ENCODE measurements around the gene IQGAP3. TPM values are rescaled to one million over a fixed set of nuclear protein-coding genes. Genes with fewer than 3 reads are reported as not detected.

Gene IQGAP3
- total RNA-seq, 2 experiments from 2014 or later = not detected

DNA sequence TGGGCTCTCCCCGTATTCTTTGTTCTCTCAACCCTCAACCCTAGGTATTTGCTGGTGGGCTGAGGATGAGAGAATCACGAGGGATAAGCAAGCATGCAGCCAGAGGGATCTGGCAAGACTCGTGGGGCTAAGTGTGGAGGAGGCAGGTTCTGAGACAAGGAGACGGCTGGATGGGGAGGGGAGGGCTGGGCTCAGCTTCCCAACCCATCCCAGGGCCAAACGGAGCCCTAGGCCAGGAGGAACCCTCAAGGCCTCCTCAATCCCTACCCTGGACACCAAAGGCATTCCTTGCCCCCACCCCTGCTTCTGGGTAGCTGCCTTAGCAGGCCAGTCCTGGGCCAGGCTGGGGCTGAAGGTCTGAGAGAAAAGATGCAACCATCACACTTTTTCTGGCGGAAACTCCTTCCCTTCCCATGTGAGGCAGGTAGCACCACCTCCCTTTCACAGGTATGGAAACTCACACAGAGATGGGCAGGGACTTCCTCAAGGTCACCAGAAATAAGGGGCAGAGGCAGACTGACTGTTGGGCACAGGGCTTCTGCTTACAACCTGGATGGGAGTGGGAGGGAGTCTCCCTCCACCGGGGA is 78.0 kb downstream of the IQGAP3 start:
- peak in 1 of 14 experiments; percentile 8 for DNase-seq
- peak overlapping the region in 1 of 2 donors; percentile 36 for H3K27ac ChIP-seq (ENCODE audit: low read depth in 1 of 2, low read length in 2 of 2)

GRCh38 chr1:156493742-156494141 is 78.6 kb downstream of the IQGAP3 start:
- Mint-ChIP-seq H3K27me3 (no peaks in the 10 kb centered on the region), H3K27ac (peak overlapping the region; percentile 90), H3K36me3 (ENCODE audit: low read depth) (peaks cover 50% of the 10 kb centered on the region), H3K4me1 (ENCODE audit: low read depth) (peaks cover 100% of the 10 kb centered on the region), H3K4me3 (peak overlapping the region; percentile 43), H3K9me3 (no peaks in the 10 kb centered on the region)
- Histone ChIP-seq H3K36me3 (ENCODE audit: insufficient read depth, low read length) (peaks cover 31% of the 10 kb centered on the region), H3K9me3 (ENCODE audit: control insufficient read depth in 1 of 2, insufficient read depth in 1 of 2, low read length in 2 of 2) (no peaks in the 10 kb centered on the region), H3K4me1 (ENCODE audit: insufficient read depth, low read length) (peaks cover 100% of the 10 kb centered on the region), H3K27me3 (ENCODE audit: control insufficient read depth in 1 of 2, insufficient read depth in 2 of 2, low read length in 2 of 2) (no peaks in the 10 kb centered on the region), H3K27ac (ENCODE audit: low read depth in 1 of 2, low read length in 2 of 2) (peak overlapping the region in 1 of 2 donors; percentile 36), H3K4me3 (ENCODE audit: low read length) (no peak overlapping the region)
- intact Hi-C loops (cut with DNase I, micrococcal nuclease) = no loop called here
- ATAC-seq (ENCODE audit: poor library complexity) (no peak), DNase-seq (peak in 1 of 14 experiments; percentile 12)
- ChIA-PET CTCF (no interaction called here), POLR2A (interaction anchor here (1.4 to 5.8 kb wide), 3 partner anchors 8 to 13 kb away, joined by 5 to 75 read pairs (median 36); partner anchors contain the start of gene MEF2D)
- TF ChIP-seq, protein P1, sequence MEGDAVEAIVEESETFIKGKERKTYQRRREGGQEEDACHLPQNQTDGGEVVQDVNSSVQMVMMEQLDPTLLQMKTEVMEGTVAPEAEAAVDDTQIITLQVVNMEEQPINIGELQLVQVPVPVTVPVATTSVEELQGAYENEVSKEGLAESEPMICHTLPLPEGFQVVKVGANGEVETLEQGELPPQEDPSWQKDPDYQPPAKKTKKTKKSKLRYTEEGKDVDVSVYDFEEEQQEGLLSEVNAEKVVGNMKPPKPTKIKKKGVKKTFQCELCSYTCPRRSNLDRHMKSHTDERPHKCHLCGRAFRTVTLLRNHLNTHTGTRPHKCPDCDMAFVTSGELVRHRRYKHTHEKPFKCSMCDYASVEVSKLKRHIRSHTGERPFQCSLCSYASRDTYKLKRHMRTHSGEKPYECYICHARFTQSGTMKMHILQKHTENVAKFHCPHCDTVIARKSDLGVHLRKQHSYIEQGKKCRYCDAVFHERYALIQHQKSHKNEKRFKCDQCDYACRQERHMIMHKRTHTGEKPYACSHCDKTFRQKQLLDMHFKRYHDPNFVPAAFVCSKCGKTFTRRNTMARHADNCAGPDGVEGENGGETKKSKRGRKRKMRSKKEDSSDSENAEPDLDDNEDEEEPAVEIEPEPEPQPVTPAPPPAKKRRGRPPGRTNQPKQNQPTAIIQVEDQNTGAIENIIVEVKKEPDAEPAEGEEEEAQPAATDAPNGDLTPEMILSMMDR (IDR thresholded peaks at IDR 0.05) = no peak

More for the DNA sequence above, 78.0 kb downstream of the IQGAP3 start:
- peak overlapping the region; percentile 90 for H3K27ac Mint-ChIP-seq
- no peak for ATAC-seq (ENCODE audit: poor library complexity)
- Histone ChIP-seq H3K36me3 (ENCODE audit: insufficient read depth, low read length) (peaks cover 31% of the 10 kb centered on the region), H3K27me3 (ENCODE audit: control insufficient read depth in 1 of 2, insufficient read depth in 2 of 2, low read length in 2 of 2) (no peaks in the 10 kb centered on the region), H3K4me1 (ENCODE audit: insufficient read depth, low read length) (peaks cover 100% of the 10 kb centered on the region), H3K9me3 (ENCODE audit: control insufficient read depth in 1 of 2, insufficient read depth in 1 of 2, low read length in 2 of 2) (no peaks in the 10 kb centered on the region), H3K4me3 (ENCODE audit: low read length) (no peak overlapping the region)
- intact Hi-C loops (cut with DNase I, micrococcal nuclease) = no loop called here
- TF ChIP-seq, protein P1 (IDR thresholded peaks at IDR 0.05) = no peak
- H3K9me3 Mint-ChIP-seq = no peaks in the 10 kb centered on the region
- peak overlapping the region; percentile 78 for H3K4me3 Mint-ChIP-seq
- no peaks in the 10 kb centered on the region for H3K27me3 Mint-ChIP-seq
- H3K4me1 Mint-ChIP-seq (ENCODE audit: low read depth) = peaks cover 100% of the 10 kb centered on the region
- peaks cover 50% of the 10 kb centered on the region for H3K36me3 Mint-ChIP-seq (ENCODE audit: low read depth)
- POLR2A ChIA-PET = interaction anchor here (1.2 to 1.4 kb wide), 2 partner anchors 10 to 14 kb away, joined by 4 to 5 read pairs; no protein-coding TSS in a partner anchor
- CTCF ChIA-PET = no interaction called here

GRCh38 chr1:156493154-156493631 is 79.2 kb downstream of the IQGAP3 start:
- peaks cover 31% of the 10 kb centered on the region for H3K36me3 ChIP-seq (ENCODE audit: insufficient read depth, low read length)
- Mint-ChIP-seq H3K36me3 (ENCODE audit: low read depth) (peaks cover 51% of the 10 kb centered on the region), H3K27me3 (no peaks in the 10 kb centered on the region), H3K4me1 (ENCODE audit: low read depth) (peaks cover 100% of the 10 kb centered on the region), H3K27ac (peak overlapping the region; percentile 90), H3K4me3 (peak overlapping the region; percentile 82), H3K9me3 (no peaks in the 10 kb centered on the region)
- no peaks in the 10 kb centered on the region for H3K27me3 ChIP-seq (ENCODE audit: control insufficient read depth in 1 of 2, insufficient read depth in 2 of 2, low read length in 2 of 2)
- H3K9me3 ChIP-seq (ENCODE audit: control insufficient read depth in 1 of 2, insufficient read depth in 1 of 2, low read length in 2 of 2) = no peaks in the 10 kb centered on the region
- peak in 1 of 14 experiments; percentile 11 for DNase-seq
- TF ChIP-seq, protein P1 (IDR thresholded peaks at IDR 0.05) = no peak
- no peak for ATAC-seq (ENCODE audit: poor library complexity)
- ChIA-PET POLR2A (interaction anchor here (1.4 to 5.8 kb wide), 3 partner anchors 8 to 12 kb away, joined by 5 to 75 read pairs (median 36); partner anchors contain the start of gene MEF2D), CTCF (interaction anchor here (4.3 kb wide), 1 partner anchor 8 kb away, joined by 17 read pairs; the partner anchor contains the start of gene MEF2D)
- H3K4me1 ChIP-seq (ENCODE audit: insufficient read depth, low read length) = peaks cover 100% of the 10 kb centered on the region
- intact Hi-C loops (cut with DNase I, micrococcal nuclease) = no loop called here
- H3K27ac ChIP-seq (ENCODE audit: low read depth in 1 of 2, low read length in 2 of 2) = peak overlapping the region in 1 of 2 donors; percentile 28
- no peak overlapping the region for H3K4me3 ChIP-seq (ENCODE audit: low read length)

All from CD4-positive, alpha-beta T cell (primary cell).